Osteoblast (primary cell): ENCODE measurements around the gene FTL. TPM values are rescaled to one million over a fixed set of nuclear protein-coding genes. Genes with fewer than 3 reads are reported as not detected.

Experiments used
- DNase-seq: peaks from one replicate; pipeline ENCODE4 v3.0.0; 2011; ENCODE audit warnings: low spot score, mixed read lengths; ENCODE audit not compliant: insufficient read length; ENCODE audit errors: missing footprints
- H2AFZ ChIP-seq: 2 replicates; pipeline ENCODE4 v1.6.0; 2011; ENCODE audit warnings: mild to moderate bottlenecking, low read length
- H3K27ac ChIP-seq: 2 replicates; pipeline ENCODE4 v1.5.1; 2011; ENCODE audit warnings: mild to moderate bottlenecking, low read depth, low read length, moderate library complexity
- H3K27me3 ChIP-seq: 2 replicates; pipeline ENCODE4 v1.6.0; 2012; ENCODE audit warnings: mild to moderate bottlenecking, control low read depth, inconsistent platforms, low read length, moderate library complexity; ENCODE audit not compliant: insufficient read depth
- H3K36me3 ChIP-seq: 2 replicates; pipeline ENCODE4 v1.5.1; 2011; ENCODE audit warnings: mild to moderate bottlenecking, low read length, control low read depth, moderate library complexity; ENCODE audit not compliant: insufficient read depth
- H3K4me1 ChIP-seq: 2 replicates; pipeline ENCODE4 v1.5.1; 2011; ENCODE audit warnings: mild to moderate bottlenecking, low read length, control low read depth, moderate library complexity; ENCODE audit not compliant: insufficient read depth
- H3K4me2 ChIP-seq: 2 replicates; pipeline ENCODE4 v1.6.0; 2011; ENCODE audit warnings: mild to moderate bottlenecking, low read length; ENCODE audit not compliant: insufficient read depth
- H3K4me3 ChIP-seq: fragments of 200-600 bp; sonication (generic); 3 replicates; pipeline ENCODE4 v1.5.1; 2012; ENCODE audit warnings: mild to moderate bottlenecking, low read length, inconsistent platforms; ENCODE audit not compliant: insufficient read depth
- H3K79me2 ChIP-seq: 2 replicates; pipeline ENCODE4 v1.6.0; 2012; ENCODE audit warnings: mild to moderate bottlenecking, low read length, control low read depth, inconsistent platforms; ENCODE audit not compliant: insufficient read depth
- H3K9me3 ChIP-seq: 2 replicates; pipeline ENCODE4 v1.5.1; 2011; ENCODE audit warnings: low read depth, low read length, control low read depth
- H4K20me1 ChIP-seq: 2 replicates; pipeline ENCODE4 v1.6.0; 2012; ENCODE audit warnings: mild to moderate bottlenecking, low read length, control low read depth; ENCODE audit not compliant: insufficient read depth
- CTCF ChIP-seq: IDR thresholded peaks from 2 replicates; pipeline ENCODE4 v1.5.1; 2011; ENCODE audit warnings: mild to moderate bottlenecking, low read depth, low read length, moderate library complexity; ENCODE audit errors: extremely low read depth
- total RNA-seq: library from RNA; depleted of rRNA; stranded (reverse); fragments of >200 nt; gene quantifications from 2 replicates; pipeline ENCODE4 v1.2.3, GENCODE V29; 2012

The FTL gene
- total RNA-seq, 1 donor, result 4,197 TPM

- Histone ChIP-seq H3K27me3 (no peaks in the 10 kb centered on the region), H3K79me2 (no peaks in the 10 kb centered on the region), H3K27ac (no peak overlapping the region), H2AFZ (no peak overlapping the region), H4K20me1 (no peaks in the 10 kb centered on the region), H3K36me3 (peaks cover 30% of the 10 kb centered on the region), H3K9me3 (no peaks in the 10 kb centered on the region), H3K4me3 (no peak overlapping the region), H3K4me1 (peaks cover 2% of the 10 kb centered on the region), H3K4me2 (no peak overlapping the region)
- DNase-seq, result peak; percentile 71
- TF ChIP-seq CTCF, result no peak
Observed at GRCh38 chr19:48975947-48976847, 11.1 kb downstream of the FTL start.

GRCh38 chr19:48977061-48977460 lies 12.0 kb downstream of the FTL start:
- Histone ChIP-seq H3K9me3 (no peaks in the 10 kb centered on the region), H2AFZ (no peak overlapping the region), H3K27ac (no peak overlapping the region), H3K4me2 (no peak overlapping the region), H4K20me1 (no peaks in the 10 kb centered on the region), H3K4me1 (peaks cover 2% of the 10 kb centered on the region), H3K4me3 (no peak overlapping the region), H3K36me3 (peaks cover 30% of the 10 kb centered on the region), H3K79me2 (no peaks in the 10 kb centered on the region), H3K27me3 (no peaks in the 10 kb centered on the region)
- no peak for TF ChIP-seq CTCF
- DNase-seq, result no peak

- Histone ChIP-seq H3K9me3 (no peaks in the 10 kb centered on the region), H3K4me1 (peaks cover 2% of the 10 kb centered on the region), H3K27me3 (no peaks in the 10 kb centered on the region), H3K27ac (no peak overlapping the region), H3K36me3 (peaks cover 32% of the 10 kb centered on the region), H3K4me2 (no peak overlapping the region), H2AFZ (no peak overlapping the region), H4K20me1 (peaks cover 3% of the 10 kb centered on the region), H3K4me3 (no peak overlapping the region), H3K79me2 (no peaks in the 10 kb centered on the region)
- no peak for TF ChIP-seq CTCF
- peak; percentile 49 for DNase-seq
Observed at GRCh38 chr19:48982280-48982679, 17.2 kb downstream of the FTL start.

GRCh38 chr19:48985711-48986110 lies 20.6 kb downstream of the FTL start:
- H3K4me3 ChIP-seq, result no peak overlapping the region
- peaks cover 35% of the 10 kb centered on the region for H3K36me3 ChIP-seq
- peaks cover 12% of the 10 kb centered on the region for H3K79me2 ChIP-seq
- no peak for TF ChIP-seq CTCF
- H2AFZ ChIP-seq, result no peak overlapping the region
- H3K4me2 ChIP-seq, result no peak overlapping the region
- DNase-seq, result peak; percentile 22
- H4K20me1 ChIP-seq, result peaks cover 6% of the 10 kb centered on the region
- H3K27ac ChIP-seq, result no peak overlapping the region
- no peaks in the 10 kb centered on the region for H3K27me3 ChIP-seq
- H3K9me3 ChIP-seq, result no peaks in the 10 kb centered on the region
- H3K4me1 ChIP-seq, result peaks cover 3% of the 10 kb centered on the region
